Left lung (tissue), 10 donors: ENCODE data around the gene AOX1. TPM values are rescaled to one million over a fixed set of nuclear protein-coding genes. Genes with fewer than 3 reads are reported as not detected.
A peak's percentile ranks its signal among the peaks of the same experiment; 100 is the strongest.

Source experiments
- ATAC-seq: fragments of 200-7000 bp; cut with Tn5 transposase; one replicate; pipeline ENCODE4 v1.9.1; 2020; ENCODE audit warnings: moderate library complexity
- DNase-seq, 4 donors: peaks; one replicate each; pipeline ENCODE4 v3.0.0-alpha.2; 2013 to 2020
- H3K27ac ChIP-seq, 2 donors: fragments of 200-600 bp; sonication (generic) in 1 of 2; one replicate each; pipeline versions ENCODE4 v1.5.0 to v1.8.0; 2020 to 2021
- H3K27me3 ChIP-seq, 2 donors: fragments of 200-600 bp; sonication (generic) in 1 of 2; one replicate each; pipeline versions ENCODE4 v1.5.0 to v1.8.0; 2020 to 2021
- H3K36me3 ChIP-seq, 2 donors: fragments of 200-600 bp; sonication (generic) in 1 of 2; one replicate each; pipeline versions ENCODE4 v1.5.0 to v1.8.0; 2020 to 2021
- H3K4me1 ChIP-seq, 2 donors: fragments of 200-600 bp; one replicate each; pipeline ENCODE4 v1.8.0; 2021
- H3K4me3 ChIP-seq, 2 donors: fragments of 200-600 bp; sonication (generic) in 1 of 2; one replicate each; pipeline versions ENCODE4 v1.5.0 to v1.8.0; 2020 to 2021; ENCODE audit warnings: mild to moderate bottlenecking in 1 of 2
- H3K9me3 ChIP-seq, 2 donors: fragments of 200-600 bp; sonication (generic) in 1 of 2; one replicate each; pipeline versions ENCODE4 v1.5.0 to v1.8.0; 2020 to 2021
- CTCF ChIP-seq, 2 donors: fragments of 200-600 bp; sonication (generic) in 1 of 2; IDR thresholded peaks; one replicate each; pipeline versions ENCODE4 v1.5.0 to v1.8.0; 2021; ENCODE audit warnings: antibody characterized with exemption in 2 of 2
- intact Hi-C, 2 donors: fragments of 100-400 bp; cut with DNase I; formaldehyde crosslinking; loops; one replicate each; pipeline versions ENCODE4 v1.11.2 to v1.14.2; 2022
- polyA plus RNA-seq, 6 donors: library from polyadenylated mRNA; unstranded; fragments of 120-200 nt; gene quantifications; one replicate each; pipeline ENCODE4 v1.2.1, GENCODE V29; 2013; ENCODE audit not compliant: insufficient read length in 6 of 6
- total RNA-seq, 2 donors: library from RNA; stranded (reverse); fragmentation: NEBNext Ultra II Directional; extraction: Animal tissue kit (Norgen Biotek cat#: 25700); gene quantifications; one replicate each; pipeline ENCODE4 v1.2.1, GENCODE V29; 2021
- donor health status: DM: no; HTN: yes; CAD: no.
- donor health status: DM: no; HTN: no; CAD: no.

The AOX1 gene
- total and polyA plus RNA-seq, 8 donors, result 5.4 to 32.4 (median 13.5) TPM

DNA sequence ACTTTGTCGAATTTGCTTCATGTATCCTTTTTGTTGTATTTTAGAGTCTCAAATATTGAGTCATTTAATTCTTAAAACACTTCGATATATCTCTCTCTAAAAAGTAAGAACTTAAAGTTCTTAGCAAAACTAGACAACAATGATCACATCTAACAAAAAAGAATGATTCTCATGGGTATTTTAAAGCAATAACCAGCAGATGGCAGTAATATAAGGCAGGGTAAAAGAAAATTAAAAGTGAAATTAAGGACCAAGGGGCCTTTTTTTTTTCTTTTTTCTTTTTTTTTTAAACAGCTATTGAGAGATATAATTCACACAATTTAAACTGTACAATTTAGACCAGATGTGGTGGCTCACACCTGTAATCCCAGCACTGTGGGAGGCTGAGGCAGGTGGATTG lies 9.9 kb upstream of the AOX1 start:
- H3K4me1 ChIP-seq, result no peaks in the 10 kb centered on the region
- H3K9me3 ChIP-seq, result no peaks in the 10 kb centered on the region
- no peaks in the 10 kb centered on the region for H3K27me3 ChIP-seq
- H3K36me3 ChIP-seq, result no peaks in the 10 kb centered on the region
- intact Hi-C loops, result no loop called here
- no peak for DNase-seq
- TF ChIP-seq CTCF (IDR thresholded peaks at IDR 0.05), result peak in 1 of 2 donors; percentile 33
- no peak overlapping the region for H3K27ac ChIP-seq
- no peak overlapping the region for H3K4me3 ChIP-seq
- no peak for ATAC-seq

DNA sequence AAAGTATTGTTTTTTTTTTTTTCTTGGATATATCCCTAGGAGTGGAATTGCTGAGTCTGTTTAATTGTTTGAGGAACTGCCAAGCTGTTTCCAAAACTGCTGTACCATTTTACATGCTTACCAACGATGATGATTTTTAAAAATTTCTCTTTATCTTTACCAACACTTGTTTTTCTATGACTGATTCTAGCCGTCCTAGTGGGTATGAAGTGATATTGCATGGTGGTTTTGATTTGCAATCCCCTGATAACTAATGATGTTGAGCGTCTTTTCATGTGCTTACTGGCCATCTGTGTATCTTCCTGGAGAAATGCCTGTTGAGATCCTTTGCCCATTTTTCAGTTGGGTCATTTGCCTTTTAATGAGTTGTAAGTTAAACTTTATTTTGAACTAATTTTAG lies 8.8 kb upstream of the AOX1 start:
- DNase-seq (no peak), ATAC-seq (no peak)
- no peaks in the 10 kb centered on the region for H3K4me1 ChIP-seq
- no peaks in the 10 kb centered on the region for H3K36me3 ChIP-seq
- H3K27ac ChIP-seq, result no peak overlapping the region
- H3K9me3 ChIP-seq, result no peaks in the 10 kb centered on the region
- no peak for TF ChIP-seq CTCF (IDR thresholded peaks at IDR 0.05)
- H3K4me3 ChIP-seq, result no peak overlapping the region
- intact Hi-C loops, result no loop called here
- no peaks in the 10 kb centered on the region for H3K27me3 ChIP-seq

- DNase-seq, result no peak
- no peaks in the 10 kb centered on the region for H3K4me1 ChIP-seq
- TF ChIP-seq CTCF (IDR thresholded peaks at IDR 0.05), result peak; percentile 8 to 41
- no peak overlapping the region for H3K27ac ChIP-seq
- no peak overlapping the region for H3K4me3 ChIP-seq
- no peaks in the 10 kb centered on the region for H3K36me3 ChIP-seq
- no peaks in the 10 kb centered on the region for H3K9me3 ChIP-seq
- intact Hi-C loops, result no loop called here
- H3K27me3 ChIP-seq, result no peaks in the 10 kb centered on the region
- peak; percentile 63 for ATAC-seq
These were observed 7.0 kb upstream of the AOX1 start for GRCh38 chr2:200578778-200579177.

DNA sequence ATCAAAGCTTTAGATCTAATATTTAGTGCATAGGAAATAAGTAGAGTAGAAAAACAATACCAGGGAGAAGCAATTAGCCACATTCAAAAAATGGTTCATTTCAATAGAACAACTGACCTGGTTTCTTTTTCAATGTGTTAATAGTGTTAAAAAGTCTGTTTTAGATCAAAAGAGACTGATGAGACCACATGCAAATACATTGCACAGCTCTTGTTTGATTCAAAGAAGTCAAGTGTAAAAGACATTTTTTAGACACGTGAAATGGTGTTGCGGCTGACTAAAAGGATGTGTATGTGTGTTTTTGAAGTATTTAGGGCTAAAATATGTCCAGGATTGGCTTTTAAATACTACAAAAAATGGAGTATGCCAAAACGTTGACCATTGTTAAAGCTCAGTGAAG lies 1.2 kb upstream of the AOX1 start:
- DNase-seq, result no peak
- Histone ChIP-seq H3K27ac (no peak overlapping the region), H3K9me3 (no peaks in the 10 kb centered on the region), H3K27me3 (peaks cover 0 to 8% of the 10 kb centered on the region in 2 donors), H3K4me1 (peaks cover 12 to 15% of the 10 kb centered on the region in 2 donors), H3K36me3 (no peaks in the 10 kb centered on the region), H3K4me3 (no peak overlapping the region)
- intact Hi-C loops, result no loop called here
- no peak for TF ChIP-seq CTCF (IDR thresholded peaks at IDR 0.05)
- ATAC-seq, result no peak

DNA sequence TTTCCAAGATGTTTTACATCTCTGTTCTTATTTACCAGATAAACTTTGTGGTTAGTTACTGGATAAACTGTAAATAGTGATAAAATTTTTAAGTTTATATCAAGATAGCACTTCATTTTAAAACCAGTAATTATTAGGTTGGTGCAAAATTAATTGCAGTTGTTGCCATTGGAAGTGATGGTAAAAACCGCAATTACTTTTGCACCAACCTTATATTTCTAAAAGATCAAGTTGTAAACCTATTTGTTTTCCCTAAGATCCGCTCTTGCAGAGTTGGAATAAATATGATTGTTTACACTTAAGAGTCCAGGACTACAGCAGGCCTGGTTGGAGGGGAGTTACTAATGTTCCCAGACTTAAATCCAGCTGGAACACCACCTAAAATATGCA lies 479 bp upstream of the AOX1 start:
- Histone ChIP-seq H3K4me1 (peaks cover 12 to 15% of the 10 kb centered on the region in 2 donors), H3K4me3 (peak overlapping the region; percentile 51 to 56), H3K9me3 (no peaks in the 10 kb centered on the region), H3K36me3 (no peaks in the 10 kb centered on the region), H3K27me3 (peaks cover 0 to 8% of the 10 kb centered on the region in 2 donors), H3K27ac (no peak overlapping the region)
- ATAC-seq (no peak), DNase-seq (no peak)
- no peak for TF ChIP-seq CTCF (IDR thresholded peaks at IDR 0.05)
- intact Hi-C loops, result no loop called here
